Coronary artery (tissue), 2 donors: ENCODE data around the gene PC.

Source experiments
- DNase-seq: peaks from one replicate; pipeline ENCODE4 v3.0.0-alpha.2; 2017; ENCODE audit warnings: low spot score
- H3K27ac ChIP-seq, 2 donors: fragments of 200-600 bp; sonication (generic); one replicate each; pipeline ENCODE4 v1.5.1; 2016 to 2019
- H3K4me3 ChIP-seq: fragments of 200-600 bp; sonication (generic); 2 replicates; pipeline ENCODE4 v1.5.1; 2016; ENCODE audit warnings: mild to moderate bottlenecking, moderate library complexity
- CTCF ChIP-seq: fragments of 200-600 bp; sonication (generic); IDR thresholded peaks from one replicate; pipeline ENCODE4 v1.5.1; 2019; ENCODE audit warnings: antibody characterized with exemption

PC gene

DNA sequence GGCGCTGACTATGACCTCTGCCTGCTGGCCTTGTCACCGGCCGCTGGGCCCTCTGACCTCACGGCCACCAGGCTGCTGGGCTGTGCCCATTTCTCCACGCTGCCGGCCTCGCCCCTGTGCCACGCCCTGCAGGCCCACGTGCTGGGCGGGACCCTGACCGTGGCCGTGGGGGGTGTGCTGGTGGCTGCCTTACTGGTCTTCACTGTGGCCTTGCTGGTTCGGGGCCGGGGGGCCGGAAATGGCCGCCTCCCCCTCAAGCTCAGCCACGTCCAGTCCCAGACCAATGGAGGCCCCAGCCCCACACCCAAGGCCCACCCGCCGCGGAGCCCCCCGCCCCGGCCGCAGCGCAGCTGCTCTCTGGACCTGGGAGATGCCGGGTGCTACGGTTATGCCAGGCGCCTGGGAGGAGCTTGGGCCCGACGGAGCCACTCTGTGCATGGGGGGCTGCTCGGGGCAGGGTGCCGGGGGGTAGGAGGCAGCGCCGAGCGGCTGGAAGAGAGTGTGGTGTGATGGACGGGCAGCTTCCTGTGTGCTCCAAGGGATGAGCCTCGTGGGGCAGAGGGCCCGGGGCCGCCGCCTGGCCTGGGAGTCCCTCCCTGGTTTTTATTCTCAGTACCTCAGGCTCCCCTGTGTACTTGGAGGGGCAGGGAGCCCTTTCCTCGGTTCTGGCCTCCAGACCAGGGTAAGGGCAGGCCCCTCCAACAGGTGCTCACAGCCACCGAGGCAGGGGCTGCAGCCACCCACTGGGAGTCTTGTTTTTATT lies 98.3 kb downstream of the PC start:
- no peak for TF ChIP-seq CTCF
- no peak overlapping the region for H3K27ac ChIP-seq
- DNase-seq: no peak

GRCh38 chr11:66858939-66859685 lies 99.1 kb downstream of the PC start:
- Histone ChIP-seq H3K4me3 (no peak overlapping the region), H3K27ac (no peak overlapping the region)
- TF ChIP-seq CTCF: no peak
- no peak for DNase-seq

More for the DNA sequence above, 98.3 kb downstream of the PC start:
- no peak overlapping the region for H3K4me3 ChIP-seq

DNA sequence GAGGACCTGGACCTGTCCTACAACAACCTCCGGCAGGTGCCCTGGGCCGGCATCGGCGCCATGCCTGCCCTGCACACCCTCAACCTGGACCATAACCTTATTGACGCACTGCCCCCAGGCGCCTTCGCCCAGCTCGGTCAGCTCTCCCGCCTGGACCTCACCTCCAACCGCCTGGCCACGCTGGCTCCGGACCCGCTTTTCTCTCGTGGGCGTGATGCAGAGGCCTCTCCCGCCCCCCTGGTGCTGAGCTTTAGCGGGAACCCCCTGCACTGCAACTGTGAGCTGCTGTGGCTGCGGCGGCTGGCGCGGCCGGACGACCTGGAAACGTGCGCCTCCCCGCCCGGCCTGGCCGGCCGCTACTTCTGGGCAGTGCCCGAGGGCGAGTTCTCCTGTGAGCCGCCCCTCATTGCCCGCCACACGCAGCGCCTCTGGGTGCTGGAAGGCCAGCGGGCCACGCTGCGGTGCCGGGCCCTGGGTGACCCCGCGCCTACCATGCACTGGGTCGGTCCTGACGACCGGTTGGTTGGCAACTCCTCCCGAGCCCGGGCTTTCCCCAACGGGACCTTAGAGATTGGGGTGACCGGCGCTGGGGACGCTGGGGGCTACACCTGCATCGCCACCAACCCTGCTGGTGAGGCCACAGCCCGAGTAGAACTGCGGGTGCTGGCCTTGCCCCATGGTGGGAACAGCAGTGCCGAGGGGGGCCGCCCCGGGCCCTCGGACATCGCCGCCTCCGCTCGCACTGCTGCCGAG lies 99.8 kb downstream of the PC start:
- H3K27ac ChIP-seq: no peak overlapping the region
- no peak overlapping the region for H3K4me3 ChIP-seq
- no peak for DNase-seq
- TF ChIP-seq CTCF: no peak

GRCh38 chr11:66857927-66858185 lies 100.3 kb downstream of the PC start:
- TF ChIP-seq CTCF: no peak
- no peak overlapping the region for H3K4me3 ChIP-seq
- no peak for DNase-seq
- H3K27ac ChIP-seq: peak overlapping the region in 1 of 2 donors; percentile 92

- Histone ChIP-seq H3K4me3 (peak overlapping the region; percentile 79), H3K27ac (peak overlapping the region; percentile 55 to 92)
- TF ChIP-seq CTCF: no peak
- DNase-seq: no peak
Measured at GRCh38 chr11:66857234-66857926, 100.8 kb downstream of the PC start.

DNA sequence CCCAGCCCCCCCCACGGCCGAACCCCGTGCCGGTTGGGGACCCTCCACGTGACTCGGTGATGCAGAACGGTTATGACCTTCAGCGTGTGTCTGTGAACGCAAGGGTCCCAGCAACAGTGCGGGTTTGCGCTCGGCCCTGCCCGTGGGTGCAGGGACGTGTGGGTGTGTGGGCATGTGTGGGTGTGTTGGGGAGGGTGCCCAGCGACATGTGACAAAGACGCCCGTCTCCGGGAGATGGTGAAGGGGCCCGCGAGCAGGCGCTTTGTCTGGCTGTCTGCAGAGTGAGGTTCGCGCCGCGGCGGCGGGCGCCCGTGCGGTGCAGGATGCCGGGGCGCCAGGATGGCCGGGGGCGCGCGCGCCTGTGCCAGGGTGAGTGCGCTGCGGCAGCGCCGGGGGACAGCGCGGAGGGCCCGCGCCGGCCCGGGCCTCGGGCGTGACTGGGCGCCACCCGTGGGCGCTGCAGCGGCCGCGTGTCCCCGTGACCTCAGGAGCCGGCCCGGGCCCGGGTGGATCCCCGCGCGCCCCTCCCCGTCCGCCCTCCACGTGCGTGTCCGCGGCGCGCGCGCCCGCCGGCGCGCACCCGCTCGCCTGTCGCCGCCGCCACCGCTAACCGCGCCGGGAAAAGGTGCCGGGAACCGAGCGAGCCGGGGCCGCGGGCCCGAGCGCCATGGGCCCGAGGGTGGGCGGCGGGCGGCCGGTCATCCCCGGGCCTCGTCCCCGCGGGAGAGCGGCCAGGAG lies 101.5 kb downstream of the PC start, which contains the start of gene LRFN4:
LRFN4 (plus strand) TSS at position 569 of the 738 bp plus-strand sequence. CDS start 681 bp downstream, outside the sequence.
- TF ChIP-seq CTCF: no peak
- Histone ChIP-seq H3K27ac (peak within 1 kb of the TSS; percentile 90 to 92), H3K4me3 (peak within 1 kb of the TSS; percentile 79)
- DNase-seq: no peak
